ENCODE measurements around the gene CNGA3.
"Not testable (repeated sequence)": the region's sequence is repeated elsewhere in the genome, so short reads cannot be mapped to it uniquely, and the experiment has no call there.

CNGA3 gene

DNA sequence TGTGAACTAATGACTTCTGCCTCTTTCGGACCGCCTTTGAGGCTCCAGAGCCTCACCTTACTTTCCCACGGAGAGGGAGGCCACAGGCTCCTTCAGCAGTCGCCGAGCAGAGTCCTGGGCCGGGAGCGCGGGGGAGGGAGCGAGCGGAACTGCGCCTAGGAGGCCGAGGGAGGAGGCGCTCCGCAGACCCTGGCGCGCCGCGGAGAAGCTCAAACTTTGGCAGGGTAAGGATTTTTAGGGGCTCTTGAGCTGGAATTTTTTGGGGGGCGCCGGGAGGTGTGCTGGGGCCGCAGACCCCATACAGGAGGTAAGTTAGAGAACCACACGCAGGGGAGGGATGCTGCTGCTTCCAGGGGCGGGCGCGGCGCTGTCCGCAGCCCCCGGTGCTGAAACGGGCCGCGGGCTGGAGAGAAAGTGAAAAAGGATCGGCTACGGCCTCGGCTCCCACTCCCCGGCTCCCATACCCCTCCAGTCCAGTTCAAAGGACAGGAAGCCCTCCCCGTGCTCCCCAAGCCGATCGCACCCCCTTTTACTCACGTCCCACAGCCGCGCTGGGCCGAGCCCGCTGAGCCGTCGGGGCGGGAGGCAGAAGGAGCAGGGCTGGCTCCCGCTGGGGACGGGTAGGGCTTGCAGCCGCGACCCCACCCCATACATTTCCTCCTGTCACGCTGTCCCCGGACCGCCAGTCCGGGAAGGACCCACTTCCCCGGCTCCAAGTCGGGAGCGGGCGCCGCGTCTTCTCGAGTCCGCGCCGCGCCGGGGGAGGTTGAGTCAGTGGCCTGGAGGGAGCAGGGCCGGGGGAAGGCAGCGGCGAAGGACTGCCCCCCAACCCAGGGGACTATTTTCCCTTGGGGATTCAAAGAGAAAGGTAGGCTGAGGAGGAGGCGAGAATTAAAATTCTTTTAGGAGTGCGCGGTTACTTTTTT, at the start of gene CNGA3:
Gene CNGA3, plus strand, starts transcription at position 146 of the 926 bp plus-strand sequence. CDS start 23,520 bp downstream, outside the sequence.
- no peak for DNase-seq

DNA sequence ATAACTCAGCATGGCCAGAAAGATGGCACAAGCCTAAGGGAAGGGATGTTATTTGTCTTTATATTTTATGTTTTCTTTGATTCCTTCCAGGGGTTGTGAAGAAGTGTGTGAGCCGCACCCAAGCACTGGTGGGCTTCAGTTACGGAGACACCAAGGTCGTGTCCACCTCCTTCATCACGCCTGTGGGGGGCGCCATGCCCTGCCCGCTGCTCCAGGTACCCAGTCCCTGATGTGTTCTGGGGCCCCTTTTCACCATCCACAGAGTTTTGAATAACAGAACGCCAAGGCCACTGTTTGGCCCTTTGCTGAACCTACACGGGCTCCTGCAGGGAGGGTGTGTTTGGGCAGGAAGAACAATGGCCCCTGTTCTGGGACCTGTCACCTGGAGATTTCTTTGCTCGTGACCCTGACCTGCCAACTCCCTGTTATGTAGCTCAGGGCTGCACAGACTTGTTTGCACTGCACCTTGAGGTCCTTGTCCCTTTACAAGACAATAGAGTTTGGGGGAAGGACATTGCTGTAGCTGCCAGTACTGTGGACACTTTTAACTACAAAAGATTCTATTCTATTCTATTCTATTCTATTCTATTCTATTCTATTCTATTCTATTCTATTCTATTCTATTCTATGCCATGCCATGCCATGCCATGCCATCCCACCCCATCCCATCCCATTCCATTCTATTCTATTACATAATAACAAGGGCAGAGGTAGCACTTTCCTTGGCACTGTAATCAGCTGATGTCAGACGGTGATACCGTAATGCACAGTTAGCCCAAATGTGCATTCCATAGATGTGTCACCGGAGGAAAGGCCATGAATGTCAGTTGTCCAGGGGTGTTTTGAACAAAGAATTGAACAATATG, 48.2 kb upstream of the CNGA3 start:
- no peak for DNase-seq

DNA sequence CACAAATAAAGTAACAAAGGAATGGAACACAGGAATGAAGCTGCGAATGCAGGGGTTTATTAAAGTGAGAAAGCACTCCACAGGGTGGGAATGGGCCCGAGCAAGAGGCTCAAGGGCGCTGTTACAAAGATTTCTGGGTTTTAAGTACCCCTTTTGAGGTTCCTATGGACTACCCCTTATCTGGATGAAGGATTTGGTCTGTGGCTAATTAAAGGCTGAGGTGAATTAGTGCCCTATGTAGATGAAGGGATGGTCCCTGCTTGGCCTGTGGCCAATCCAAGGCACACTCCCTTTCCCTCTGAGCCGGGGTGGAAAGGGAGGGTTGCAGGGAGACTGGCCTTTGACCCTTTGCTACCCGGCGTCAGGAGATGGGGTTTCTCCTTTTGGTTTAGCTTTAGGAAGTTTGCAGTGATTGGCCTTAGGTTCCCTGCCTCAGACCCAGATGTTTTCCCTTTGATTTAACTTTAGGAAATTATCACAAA, 47.5 kb upstream of the CNGA3 start:
- DNase-seq = no peak

DNA sequence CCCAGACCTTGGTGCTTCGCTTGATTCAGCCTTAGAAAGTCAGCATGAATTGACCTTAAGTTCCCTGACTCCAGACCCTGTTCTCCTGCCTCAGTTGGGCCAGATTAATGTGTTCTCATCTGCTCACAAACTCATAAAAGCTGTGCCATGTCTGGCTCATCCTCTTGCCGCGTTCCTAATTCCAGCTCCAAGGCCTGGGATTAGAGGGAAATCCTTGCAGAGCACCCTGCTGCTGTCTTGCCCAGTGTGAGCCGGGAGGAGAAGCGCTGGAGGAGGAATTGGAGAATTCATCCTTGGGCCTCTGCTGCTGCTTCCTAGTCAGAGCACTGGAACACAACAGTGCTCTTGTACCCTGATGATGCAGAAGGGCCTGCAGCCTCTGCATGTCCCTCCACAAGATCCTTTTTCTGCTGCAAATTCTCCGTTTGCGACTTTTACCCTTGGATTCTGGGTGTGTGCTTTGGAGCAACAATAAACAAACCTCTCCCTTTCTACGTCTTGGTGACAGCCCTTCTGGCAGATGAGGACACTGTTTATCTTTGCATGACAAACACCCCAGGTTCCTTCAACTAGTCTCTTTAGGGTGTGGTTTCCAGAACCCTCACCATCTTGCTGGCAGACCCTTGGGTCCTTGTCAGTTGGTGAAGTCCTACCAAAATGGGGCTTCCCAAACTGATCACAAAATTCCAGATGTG, 46.9 kb upstream of the CNGA3 start:
- DNase-seq = no peak

DNA sequence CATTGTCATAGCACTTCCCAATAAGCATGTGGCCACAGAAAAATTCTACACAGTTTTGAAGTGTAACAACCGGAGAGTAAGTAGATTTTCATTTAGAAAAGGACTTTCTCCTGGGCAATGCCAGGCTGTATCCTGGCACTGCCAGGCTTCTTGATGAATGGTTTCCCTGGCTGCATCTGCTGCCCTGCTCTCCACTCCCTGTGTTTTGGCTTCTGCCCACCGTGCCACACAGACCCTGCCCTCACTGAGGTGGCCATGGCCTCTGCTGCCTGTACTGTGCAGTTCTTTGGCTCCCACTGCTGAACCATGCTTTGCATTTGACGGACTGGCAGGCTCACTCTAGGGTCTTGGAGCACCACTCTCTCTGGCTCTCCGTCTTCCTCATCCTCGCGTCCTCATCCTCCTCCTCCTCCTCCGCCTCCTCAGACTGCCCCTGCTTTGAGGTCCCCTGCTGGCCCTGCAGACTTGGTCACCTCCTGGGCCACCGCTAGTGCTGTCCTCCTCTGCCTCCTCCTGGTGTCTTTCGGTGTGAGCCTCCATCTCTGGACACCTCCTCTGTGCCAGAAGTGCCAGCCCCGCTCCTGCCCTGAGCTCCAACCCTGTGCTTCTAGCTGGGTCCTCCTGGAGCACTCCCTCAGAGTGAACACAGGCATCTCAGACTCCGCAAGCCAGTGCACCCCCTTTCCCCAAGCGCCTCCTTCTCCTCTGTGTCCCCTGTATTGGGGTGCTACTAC, 45.9 kb upstream of the CNGA3 start:
- DNase-seq = no peak

DNA sequence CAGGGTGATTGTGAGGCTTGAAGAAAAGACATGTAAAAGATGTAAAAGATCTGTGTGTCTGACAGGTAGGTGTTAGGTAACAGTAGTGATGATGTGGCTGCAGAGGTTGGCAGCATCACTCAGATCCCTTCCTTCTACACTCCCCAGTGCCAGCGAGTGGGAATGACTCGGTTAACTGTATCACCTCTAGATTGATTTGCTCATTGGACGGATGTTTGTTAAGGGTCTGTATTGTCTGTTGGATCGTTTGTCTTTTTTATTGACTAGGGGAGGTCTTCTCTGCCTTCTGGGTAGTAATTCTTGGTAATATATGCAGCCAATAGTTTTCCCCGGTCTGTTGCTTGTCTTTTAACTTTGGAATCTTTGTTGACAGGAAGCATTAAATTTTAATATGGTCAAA, 44.8 kb upstream of the CNGA3 start:
- no peak for DNase-seq

DNA sequence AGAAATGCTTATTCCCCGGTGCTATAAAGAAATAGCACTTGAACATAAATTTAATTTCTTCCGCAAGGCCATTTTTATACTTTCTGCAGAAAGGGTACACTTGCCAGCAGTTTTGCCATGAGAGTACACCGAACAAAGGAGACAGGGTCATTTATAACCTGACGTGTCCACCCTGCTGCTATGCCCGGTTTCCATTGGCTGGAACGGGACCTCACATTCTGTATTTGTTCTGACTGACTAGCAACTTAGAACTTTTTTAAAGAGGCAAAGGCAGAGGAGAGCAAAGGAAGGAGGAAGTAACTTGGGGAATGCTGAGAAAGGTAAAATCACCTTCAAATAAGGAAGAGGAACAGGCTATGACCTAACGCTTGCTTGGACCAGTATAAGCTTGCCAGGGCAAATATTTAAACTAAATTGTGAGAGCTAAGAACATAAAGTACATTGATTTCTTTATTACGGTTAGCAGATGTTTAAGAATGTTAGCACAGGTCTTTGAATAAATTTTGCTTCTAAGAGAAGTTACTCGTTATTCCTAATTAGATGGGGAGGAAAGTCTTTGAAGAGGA, 39.0 kb upstream of the CNGA3 start:
- DNase-seq = not testable (repeated sequence)

DNA sequence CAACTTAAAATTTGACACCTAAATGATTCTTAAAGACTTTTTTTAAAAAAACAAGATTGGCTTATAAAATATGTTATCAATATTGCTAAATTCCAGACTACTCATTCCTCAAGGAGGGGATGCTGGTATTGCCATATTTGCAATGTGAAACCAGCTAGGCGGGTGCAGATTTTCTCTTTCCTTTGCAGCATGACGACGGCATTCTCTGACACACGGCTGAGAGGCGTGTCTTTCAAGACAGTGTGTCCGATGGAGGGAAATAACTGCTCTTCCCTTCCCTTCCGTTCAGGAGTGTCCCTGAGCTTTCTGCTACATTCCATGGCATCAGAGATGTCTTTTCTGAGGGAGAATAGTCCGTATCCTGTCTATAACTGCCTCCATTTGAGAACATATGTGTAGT, 38.2 kb upstream of the CNGA3 start:
- no peak for DNase-seq

DNA sequence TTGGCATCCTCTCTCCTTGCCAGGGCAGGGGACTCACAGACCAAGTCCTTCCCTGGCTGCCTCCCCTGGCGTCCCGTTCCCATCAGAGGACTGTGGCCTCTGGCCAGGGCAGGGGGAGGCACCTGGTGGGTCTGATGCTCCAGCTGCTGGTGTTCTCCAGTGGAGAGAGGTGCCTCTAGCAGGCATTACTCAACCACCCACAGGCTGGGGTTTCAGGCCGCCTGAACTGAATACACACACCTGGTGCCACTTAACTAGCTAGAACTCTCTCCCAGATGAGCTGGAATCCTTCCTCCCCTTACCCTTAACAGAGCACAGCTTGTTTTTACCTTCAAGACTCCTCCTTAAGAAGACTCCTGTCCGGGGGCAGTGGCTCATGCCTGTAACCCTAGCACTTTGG, 37.7 kb upstream of the CNGA3 start:
- DNase-seq = peak; percentile 14

DNA sequence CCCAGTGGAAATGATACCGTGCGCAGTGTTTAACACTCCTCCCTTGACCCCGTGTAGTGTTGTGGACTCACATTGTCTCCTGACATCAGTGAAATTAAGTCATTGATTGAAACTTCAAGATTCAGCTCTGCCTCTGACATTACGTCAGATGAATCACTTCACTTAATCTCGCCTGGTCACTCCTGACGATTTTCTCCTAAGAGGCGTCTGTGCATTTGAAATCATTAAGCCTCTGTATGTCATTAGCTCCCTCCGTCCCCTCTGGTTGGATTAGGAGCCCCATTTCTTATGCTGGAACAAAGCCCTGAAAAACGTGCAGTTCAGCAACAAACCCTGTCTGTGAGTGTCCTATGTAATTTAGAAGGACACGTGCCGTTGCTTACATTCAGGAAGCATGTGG, 36.7 kb upstream of the CNGA3 start:
- no peak for DNase-seq

DNA sequence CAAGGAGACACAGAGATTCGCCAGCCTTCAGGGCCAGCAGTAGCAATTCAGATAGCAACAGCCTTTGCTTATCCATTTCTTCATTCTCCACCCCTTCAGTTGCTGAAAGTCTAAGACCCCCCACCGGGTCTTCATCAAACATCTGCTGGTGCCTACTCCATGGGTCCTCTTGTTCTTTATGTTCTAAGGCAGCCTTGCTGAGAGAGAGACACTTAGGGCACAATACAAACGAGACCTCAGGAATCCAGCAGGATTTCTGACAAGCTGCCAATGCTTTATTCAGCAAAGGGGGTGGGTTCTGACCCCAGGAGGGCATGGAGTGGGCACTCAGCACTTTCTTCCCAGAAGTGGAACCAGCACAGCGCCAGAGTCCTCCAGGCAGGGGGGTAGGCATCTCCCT, 36.2 kb upstream of the CNGA3 start:
- no peak for DNase-seq

DNA sequence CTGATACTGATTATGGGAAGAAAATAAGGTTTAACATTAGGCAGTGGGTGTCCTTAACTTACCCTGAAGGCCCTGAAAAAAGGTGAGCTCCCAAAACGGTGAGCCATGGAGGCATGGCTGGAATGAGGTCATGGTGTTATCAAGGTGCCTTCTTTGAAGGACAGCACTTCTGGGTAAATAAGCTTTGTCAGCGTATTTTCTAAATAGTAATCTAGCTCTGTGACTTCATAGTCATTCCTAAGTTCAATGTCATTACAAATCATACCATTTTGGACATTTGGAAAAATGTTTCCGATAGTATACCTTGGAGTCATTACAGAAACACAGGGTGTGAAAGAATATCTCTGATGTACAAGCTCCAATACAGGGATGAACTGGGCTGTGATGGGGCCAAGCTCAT, 35.2 kb upstream of the CNGA3 start:
- DNase-seq = no peak

DNA sequence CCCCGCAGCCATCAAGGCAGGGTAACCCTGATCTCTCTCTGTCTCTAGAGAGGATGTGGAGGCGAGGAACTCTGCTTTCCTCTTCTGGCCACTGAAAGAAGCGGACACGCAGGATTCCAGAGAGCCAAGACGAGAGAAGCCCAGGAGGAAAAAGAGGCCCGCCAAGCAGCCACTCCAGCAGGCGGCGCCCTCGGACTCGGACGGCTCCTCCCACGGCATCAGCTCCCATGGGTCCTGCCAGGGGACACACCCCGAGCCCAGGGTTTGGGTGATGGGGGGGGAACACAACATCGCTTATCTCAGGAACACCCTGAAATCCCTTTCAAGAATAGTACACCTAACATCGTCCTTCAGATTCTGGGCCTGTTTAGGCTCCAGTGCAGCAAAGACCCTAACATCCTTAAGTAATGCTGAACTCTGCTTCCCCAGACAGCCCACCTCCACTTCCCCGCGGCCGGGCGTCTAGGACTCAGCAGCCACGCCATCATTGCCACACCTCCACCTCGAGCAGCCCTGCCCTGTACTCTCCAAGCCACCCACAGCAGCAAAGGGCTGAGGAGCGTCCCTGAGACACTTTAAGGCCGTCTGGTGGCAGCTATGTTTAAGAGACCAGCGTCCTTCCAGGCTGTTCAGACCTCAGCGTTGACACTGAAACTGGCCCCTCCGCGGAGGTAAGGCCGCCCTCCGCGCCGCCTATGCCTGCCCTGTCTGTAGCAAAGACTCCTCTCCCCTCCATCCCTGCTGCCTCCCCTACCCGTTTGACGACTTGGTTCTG, 34.3 kb upstream of the CNGA3 start:
- DNase-seq = no peak

DNA sequence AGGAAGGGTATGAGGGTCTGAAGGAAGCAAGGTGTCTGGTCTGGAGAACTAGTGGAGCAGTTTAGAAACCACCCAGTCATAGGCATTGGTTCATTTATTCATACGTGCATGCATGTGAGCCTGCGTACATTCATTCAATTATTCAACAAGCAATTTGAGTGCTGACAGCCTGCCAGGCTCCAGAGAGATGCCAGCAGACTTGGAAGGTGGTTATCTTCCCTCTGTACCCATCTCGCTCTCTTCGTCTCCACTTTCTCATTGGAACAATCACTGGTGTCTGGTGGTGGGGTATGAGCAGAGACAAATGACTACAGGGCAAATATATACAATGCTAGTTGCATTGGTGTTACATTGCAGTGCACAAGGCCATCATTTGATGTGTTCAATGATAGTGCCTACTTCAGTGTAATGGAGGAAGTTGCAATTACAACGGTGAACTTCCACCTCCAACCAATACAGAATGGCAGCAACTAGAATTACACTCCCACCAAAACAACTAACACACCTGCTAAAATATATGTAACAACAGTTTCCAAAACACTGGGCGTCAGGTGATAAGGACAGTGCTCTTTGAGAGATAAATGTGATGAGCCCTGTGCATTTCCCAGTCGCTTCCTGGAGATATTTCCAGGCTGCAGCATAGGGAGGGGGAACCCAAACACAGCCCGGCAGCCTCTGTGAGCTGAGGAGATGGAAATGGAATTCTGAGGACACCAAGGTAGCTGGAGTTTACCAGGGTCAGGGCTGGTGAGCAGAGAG, 32.6 kb upstream of the CNGA3 start:
- no peak for DNase-seq

DNA sequence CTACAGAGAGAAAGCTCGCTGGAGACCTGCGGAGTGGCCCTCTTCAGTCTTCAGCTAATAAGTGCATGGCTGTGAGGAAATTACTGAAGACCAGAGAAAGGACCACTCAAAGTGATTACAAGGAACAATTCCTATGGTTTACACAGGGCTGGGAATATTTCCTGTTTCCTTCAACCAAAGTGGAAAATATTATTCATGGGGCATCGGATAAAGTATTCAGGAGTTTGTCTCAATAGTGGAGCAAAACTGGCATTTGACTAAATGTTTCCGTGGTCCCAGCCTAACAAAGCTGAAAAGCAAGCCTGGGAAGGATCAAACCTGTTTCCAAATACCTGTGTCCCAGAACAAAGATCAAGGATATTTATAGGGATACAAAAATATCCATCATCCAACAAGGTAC, 32.0 kb upstream of the CNGA3 start:
- DNase-seq = no peak

DNA sequence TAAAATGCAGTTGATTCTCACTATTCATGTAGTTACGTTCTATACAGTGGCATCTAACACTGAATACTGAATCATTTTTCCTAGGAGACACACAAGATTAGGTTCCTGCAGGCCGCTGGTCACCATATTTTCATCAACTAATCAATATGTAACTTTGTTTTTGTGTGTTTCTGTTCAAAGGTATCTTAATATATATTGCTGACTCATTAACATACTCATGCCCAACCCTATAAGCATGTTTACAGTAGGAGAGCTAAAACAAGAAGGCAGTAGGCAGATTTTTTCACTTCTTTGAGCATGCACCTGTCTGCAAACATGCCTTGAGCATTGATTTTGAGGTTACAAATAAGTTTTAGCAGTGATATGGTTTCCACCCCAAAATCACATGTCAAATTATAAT, 30.3 kb upstream of the CNGA3 start:
- DNase-seq = no peak

DNA sequence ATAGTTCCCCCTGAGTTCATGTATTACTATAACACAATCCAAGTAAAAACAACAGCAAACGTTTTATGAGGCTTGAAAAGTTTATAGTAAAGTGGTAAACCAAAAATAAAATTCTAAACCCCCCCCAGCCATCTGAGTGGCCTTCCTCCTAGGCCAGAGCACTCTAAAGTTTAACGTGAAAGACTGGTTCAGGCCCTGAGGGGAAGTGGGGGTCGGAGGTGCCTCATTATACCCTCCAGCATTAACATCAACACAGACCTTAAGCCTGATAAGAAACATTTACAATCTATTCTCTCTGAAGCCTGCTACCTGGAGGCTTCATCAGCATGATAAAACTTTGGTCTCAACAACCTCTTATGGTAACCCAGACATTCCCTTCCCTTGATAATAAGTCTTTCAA, 29.0 kb upstream of the CNGA3 start:
- no peak for DNase-seq

DNA sequence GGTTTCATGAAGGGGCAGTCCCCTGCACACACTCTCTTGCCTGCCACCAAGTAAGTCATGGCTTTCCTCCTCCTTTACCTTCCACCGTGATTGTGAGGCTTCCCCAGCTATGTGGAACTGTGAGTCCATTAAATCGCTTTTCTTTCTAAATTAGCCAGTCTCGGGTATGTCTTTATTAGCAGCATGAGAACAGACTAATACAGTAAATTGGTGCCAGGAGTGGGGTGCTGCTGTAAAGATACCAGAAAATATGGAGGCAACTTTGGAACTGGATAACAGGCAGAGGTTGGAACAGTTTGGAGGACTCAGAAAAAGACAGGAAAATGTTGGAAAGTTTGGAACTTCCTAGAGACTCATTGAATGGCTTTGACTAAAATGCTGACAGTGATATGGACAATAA, 26.1 kb upstream of the CNGA3 start:
- not testable (repeated sequence) for DNase-seq

DNA sequence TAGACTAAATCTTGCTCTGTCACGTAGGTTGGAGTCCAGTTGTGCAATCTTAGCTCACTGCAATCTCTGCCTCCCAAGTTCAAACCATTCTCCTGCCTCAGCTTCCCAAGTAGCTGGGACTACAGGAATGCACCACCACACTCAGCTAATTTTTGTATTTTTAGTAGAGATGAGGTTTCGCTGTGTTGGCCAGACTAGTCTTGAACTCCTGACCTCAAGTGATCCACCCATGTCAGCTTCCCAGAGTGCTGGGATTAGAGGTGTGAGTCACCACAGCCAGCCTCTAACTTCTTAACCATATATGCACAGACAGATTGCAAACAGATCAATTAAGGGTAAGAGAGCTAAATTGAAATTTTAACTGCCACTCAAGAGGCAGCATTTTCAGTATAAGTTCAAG, 22.1 kb upstream of the CNGA3 start:
- no peak for DNase-seq

DNA sequence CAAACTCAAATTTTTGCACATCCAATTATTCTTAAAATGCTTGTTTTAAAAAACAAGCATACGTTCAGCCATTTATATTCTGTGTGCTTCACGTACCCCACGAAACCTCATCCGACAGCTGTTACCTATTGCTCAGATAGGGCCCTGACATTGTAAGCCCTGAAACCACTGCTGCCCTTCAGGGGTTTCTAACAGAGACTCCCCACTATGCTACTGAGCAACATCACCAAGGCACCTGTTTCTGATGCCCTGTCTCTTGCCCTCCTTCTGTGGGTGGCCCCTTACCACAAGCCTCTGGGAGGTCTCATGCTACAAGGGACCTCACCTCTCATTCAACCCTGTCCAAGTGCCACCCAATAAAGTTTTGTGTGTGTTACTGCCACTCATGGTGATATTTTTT, 18.5 kb upstream of the CNGA3 start:
- DNase-seq = no peak

DNA sequence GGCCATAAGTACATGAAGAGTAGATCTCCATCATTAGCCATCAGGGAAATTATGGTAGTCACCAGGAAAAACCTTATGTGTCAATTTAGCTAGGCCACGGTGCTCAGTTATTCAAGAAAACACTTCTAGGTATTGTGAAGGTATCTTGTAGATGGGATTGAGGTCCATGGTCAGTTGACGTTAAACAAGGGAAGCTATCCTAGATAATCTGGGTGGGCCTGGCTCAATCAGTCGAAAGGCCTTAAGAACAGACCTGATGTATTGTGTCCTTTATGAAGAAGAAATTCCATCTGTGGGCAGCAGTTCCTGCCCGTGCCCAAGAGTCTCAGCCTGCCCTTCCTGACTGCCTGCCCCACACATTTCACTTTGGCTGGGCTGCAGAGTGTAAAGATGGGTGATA, 16.7 kb upstream of the CNGA3 start:
- DNase-seq = no peak

All from NCI-H1092 (cell line).